Measurements from ENCODE around the gene RASEF.

Gene RASEF

DNA sequence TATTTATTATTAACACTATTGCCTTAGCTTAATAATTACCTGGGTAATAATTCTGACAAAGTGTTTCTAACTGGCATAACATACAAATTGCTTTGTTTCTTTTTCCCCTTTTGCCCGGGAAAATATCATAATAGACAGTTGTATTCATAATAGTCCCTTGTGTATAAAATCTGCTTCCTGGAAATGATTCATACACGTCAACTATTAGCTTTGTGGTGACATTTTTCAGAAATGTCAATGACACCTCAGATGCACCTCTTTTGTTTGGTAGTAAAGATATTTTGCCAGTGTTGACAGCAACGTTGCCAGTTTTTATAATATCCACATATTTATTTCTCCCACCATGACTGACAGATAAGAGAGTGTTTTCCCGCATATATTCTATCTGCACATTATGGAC lies 73.0 kb downstream of the RASEF start:
- Histone ChIP-seq H3K4me1 (ENCODE audit: control insufficient read depth in 5 of 5, insufficient read depth in 5 of 5, low read length in 5 of 5) (peaks cover 0 to 3% (median 0%) of the 10 kb centered on the region in 5 donors), H3K27ac (ENCODE audit: low read depth, low read length) (no peak overlapping the region), H3K9ac (ENCODE audit: low read length in 5 of 5) (no peak overlapping the region), H3K27me3 (ENCODE audit: control insufficient read depth in 5 of 5, insufficient read depth in 4 of 5, low read length in 5 of 5) (no peaks in the 10 kb centered on the region), H3K36me3 (ENCODE audit: control insufficient read depth in 5 of 5, insufficient read depth in 5 of 5, low read length in 5 of 5) (no peaks in the 10 kb centered on the region), H3K9me3 (ENCODE audit: control insufficient read depth in 5 of 5, low read length in 5 of 5) (no peaks in the 10 kb centered on the region), H3K4me3 (ENCODE audit: low read depth in 1 of 5, low read length in 5 of 5) (no peak overlapping the region)

DNA sequence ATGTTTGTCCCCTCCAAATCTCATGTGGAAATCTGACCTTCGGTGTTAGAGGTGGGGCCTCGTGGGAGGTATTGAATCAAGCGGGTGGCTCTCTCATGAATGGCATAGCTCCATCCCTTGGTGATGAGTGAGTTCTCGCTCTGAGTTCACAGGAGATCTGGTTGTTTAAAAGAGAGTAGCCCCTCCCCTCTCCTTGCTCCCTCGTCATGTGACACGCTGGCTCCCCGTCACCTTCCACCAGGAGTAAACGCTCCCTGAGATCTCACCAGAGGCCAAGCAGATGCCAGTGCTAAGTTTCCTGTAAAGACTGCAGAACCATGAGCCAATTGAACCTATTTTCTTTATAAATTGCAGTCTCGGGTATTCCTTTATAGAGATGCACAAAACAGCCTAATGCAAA lies 74.5 kb downstream of the RASEF start:
- H3K4me3 ChIP-seq (ENCODE audit: low read depth in 1 of 5, low read length in 5 of 5), result no peak overlapping the region
- H3K27ac ChIP-seq (ENCODE audit: low read depth, low read length), result no peak overlapping the region
- no peak overlapping the region for H3K9ac ChIP-seq (ENCODE audit: low read length in 5 of 5)
- no peaks in the 10 kb centered on the region for H3K27me3 ChIP-seq (ENCODE audit: control insufficient read depth in 5 of 5, insufficient read depth in 4 of 5, low read length in 5 of 5)
- H3K9me3 ChIP-seq (ENCODE audit: control insufficient read depth in 5 of 5, low read length in 5 of 5), result no peaks in the 10 kb centered on the region
- peaks cover 0 to 3% (median 0%) of the 10 kb centered on the region in 5 donors for H3K4me1 ChIP-seq (ENCODE audit: control insufficient read depth in 5 of 5, insufficient read depth in 5 of 5, low read length in 5 of 5)
- H3K36me3 ChIP-seq (ENCODE audit: control insufficient read depth in 5 of 5, insufficient read depth in 5 of 5, low read length in 5 of 5), result no peaks in the 10 kb centered on the region

DNA sequence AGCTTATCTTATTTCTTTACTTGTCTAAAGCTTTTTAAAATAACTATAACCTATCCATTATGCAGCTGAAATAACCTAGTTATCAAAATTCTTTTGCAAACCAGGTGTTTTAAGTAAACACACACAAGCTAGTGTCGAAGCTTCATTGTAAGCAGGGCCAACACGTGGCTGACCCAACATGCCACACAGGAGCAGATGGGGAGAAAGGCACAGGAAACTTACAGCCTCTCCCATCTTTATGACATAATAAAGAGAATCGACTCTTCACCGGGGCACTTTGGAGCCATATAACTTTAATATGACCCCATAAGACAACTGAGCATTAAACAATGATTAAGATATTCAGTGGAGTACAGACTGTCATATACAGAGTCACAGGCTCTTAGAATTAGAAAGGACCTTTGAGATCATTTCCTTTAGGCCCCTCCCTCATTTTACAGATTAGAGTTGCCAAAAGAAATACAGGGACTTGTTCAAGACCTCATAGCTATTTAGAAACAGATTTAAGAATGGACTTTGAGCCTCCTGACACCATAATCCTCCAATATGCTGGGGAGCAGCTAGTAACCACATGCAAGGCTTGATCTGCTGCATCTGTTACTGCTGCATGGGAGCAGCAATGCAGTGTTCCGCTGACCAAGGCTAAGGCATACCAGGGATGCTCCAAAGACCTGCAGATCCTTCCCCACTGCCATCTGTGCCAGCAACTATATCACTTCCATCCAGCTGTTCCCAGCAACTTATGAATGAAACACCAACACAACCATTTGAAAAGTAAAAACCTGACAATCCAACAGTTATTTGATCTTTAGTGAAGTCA lies 75.4 kb downstream of the RASEF start:
- no peaks in the 10 kb centered on the region for H3K27me3 ChIP-seq (ENCODE audit: control insufficient read depth in 5 of 5, insufficient read depth in 4 of 5, low read length in 5 of 5)
- no peak overlapping the region for H3K9ac ChIP-seq (ENCODE audit: low read length in 5 of 5)
- peaks cover 0 to 3% (median 0%) of the 10 kb centered on the region in 5 donors for H3K4me1 ChIP-seq (ENCODE audit: control insufficient read depth in 5 of 5, insufficient read depth in 5 of 5, low read length in 5 of 5)
- no peak overlapping the region for H3K27ac ChIP-seq (ENCODE audit: low read depth, low read length)
- H3K9me3 ChIP-seq (ENCODE audit: control insufficient read depth in 5 of 5, low read length in 5 of 5), result no peaks in the 10 kb centered on the region
- no peaks in the 10 kb centered on the region for H3K36me3 ChIP-seq (ENCODE audit: control insufficient read depth in 5 of 5, insufficient read depth in 5 of 5, low read length in 5 of 5)
- H3K4me3 ChIP-seq (ENCODE audit: low read depth in 1 of 5, low read length in 5 of 5), result no peak overlapping the region

DNA sequence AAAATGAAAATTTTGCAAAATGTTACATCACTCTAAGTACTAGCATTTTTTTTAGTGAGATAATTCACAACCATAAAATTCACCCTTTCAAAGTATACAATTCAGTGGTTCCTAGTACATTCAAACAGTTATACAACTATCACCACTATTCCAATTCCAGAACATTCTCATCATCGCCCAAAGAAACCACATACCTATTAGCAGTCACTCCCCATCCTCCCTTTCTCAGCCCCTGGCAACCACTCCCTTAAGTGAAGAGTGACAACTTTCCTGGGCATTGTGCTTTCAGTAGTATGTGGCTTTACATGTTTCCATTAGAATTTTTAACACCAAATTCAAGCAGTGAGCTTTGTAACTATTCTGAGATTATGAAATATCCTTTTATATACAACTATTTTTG lies 81.4 kb downstream of the RASEF start:
- Histone ChIP-seq H3K36me3 (ENCODE audit: control insufficient read depth in 5 of 5, insufficient read depth in 5 of 5, low read length in 5 of 5) (no peaks in the 10 kb centered on the region), H3K27ac (ENCODE audit: low read depth, low read length) (no peak overlapping the region), H3K27me3 (ENCODE audit: control insufficient read depth in 5 of 5, insufficient read depth in 4 of 5, low read length in 5 of 5) (no peaks in the 10 kb centered on the region), H3K9me3 (ENCODE audit: control insufficient read depth in 5 of 5, low read length in 5 of 5) (no peaks in the 10 kb centered on the region), H3K9ac (ENCODE audit: low read length in 5 of 5) (no peak overlapping the region), H3K4me1 (ENCODE audit: control insufficient read depth in 5 of 5, insufficient read depth in 5 of 5, low read length in 5 of 5) (no peaks in the 10 kb centered on the region), H3K4me3 (ENCODE audit: low read depth in 1 of 5, low read length in 5 of 5) (no peak overlapping the region)

DNA sequence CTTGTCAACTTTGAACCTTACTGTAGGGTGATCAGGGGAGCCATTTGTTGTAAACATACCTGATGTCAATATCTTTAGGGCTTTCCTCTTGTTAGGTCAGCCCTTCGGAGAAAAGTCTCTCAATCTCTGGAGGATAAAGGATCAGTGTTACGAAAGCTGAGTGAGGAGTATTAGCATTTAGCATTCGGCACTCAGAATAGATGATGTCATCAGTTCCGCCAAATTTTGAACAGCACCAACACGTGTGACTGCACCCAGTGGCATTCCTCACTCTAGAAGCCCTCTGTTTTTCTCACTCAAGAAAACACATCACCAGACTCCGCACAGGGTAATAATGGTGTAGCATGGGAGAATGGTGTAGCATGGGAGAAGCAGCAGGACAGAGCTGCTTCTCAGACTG lies 87.8 kb downstream of the RASEF start:
- H3K9me3 ChIP-seq (ENCODE audit: control insufficient read depth in 5 of 5, low read length in 5 of 5), result peaks cover 0 to 3% (median 3%) of the 10 kb centered on the region in 5 donors
- H3K36me3 ChIP-seq (ENCODE audit: control insufficient read depth in 5 of 5, insufficient read depth in 5 of 5, low read length in 5 of 5), result no peaks in the 10 kb centered on the region
- no peak overlapping the region for H3K27ac ChIP-seq (ENCODE audit: low read depth, low read length)
- no peaks in the 10 kb centered on the region for H3K27me3 ChIP-seq (ENCODE audit: control insufficient read depth in 5 of 5, insufficient read depth in 4 of 5, low read length in 5 of 5)
- H3K4me1 ChIP-seq (ENCODE audit: control insufficient read depth in 5 of 5, insufficient read depth in 5 of 5, low read length in 5 of 5), result no peaks in the 10 kb centered on the region
- H3K9ac ChIP-seq (ENCODE audit: low read length in 5 of 5), result no peak overlapping the region
- no peak overlapping the region for H3K4me3 ChIP-seq (ENCODE audit: low read depth in 1 of 5, low read length in 5 of 5)

DNA sequence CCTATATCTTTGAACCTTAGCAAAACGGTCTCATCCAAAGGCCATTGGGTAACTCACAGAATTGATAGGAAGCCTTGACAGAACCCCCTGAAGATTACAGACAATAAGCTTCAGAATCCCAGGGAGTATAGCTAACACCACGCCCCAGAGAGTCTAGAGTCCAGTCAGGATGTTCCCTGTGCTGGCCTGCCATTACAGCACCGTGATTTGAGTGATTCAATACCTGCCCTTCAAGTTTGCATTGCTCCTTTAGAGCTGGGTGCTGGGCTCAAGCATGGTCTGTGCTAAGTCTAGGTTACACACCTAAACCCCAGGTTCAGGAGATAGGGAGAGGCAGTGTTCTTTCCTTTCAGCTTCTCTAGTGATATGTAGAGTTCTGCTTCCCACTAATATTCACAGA lies 90.5 kb downstream of the RASEF start:
- Histone ChIP-seq H3K9ac (ENCODE audit: low read length in 5 of 5) (no peak overlapping the region), H3K4me1 (ENCODE audit: control insufficient read depth in 5 of 5, insufficient read depth in 5 of 5, low read length in 5 of 5) (no peaks in the 10 kb centered on the region), H3K4me3 (ENCODE audit: low read depth in 1 of 5, low read length in 5 of 5) (no peak overlapping the region), H3K27me3 (ENCODE audit: control insufficient read depth in 5 of 5, insufficient read depth in 4 of 5, low read length in 5 of 5) (no peaks in the 10 kb centered on the region), H3K36me3 (ENCODE audit: control insufficient read depth in 5 of 5, insufficient read depth in 5 of 5, low read length in 5 of 5) (no peaks in the 10 kb centered on the region), H3K9me3 (ENCODE audit: control insufficient read depth in 5 of 5, low read length in 5 of 5) (peaks cover 0 to 3% (median 3%) of the 10 kb centered on the region in 5 donors), H3K27ac (ENCODE audit: low read depth, low read length) (no peak overlapping the region)

DNA sequence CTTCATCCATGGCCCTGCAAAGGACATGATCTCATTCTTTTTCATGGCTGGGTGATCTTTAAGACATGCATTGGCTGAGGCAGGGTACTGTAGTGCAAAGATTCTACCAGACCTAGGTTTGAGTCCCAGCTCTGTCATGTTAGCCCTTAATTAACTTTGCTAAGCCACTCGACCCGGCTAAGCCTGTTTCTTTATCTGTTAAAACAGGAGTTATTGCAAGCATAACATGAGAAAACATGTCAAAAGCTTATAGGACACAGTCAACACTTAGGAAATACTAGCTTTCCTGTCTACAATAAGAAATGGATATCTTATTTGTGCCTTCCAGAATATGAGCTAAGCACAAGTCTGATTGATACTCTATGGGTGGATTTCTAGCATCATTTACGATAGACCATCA lies 92.6 kb downstream of the RASEF start:
- no peaks in the 10 kb centered on the region for H3K4me1 ChIP-seq (ENCODE audit: control insufficient read depth in 5 of 5, insufficient read depth in 5 of 5, low read length in 5 of 5)
- H3K4me3 ChIP-seq (ENCODE audit: low read depth in 1 of 5, low read length in 5 of 5), result no peak overlapping the region
- no peaks in the 10 kb centered on the region for H3K27me3 ChIP-seq (ENCODE audit: control insufficient read depth in 5 of 5, insufficient read depth in 4 of 5, low read length in 5 of 5)
- H3K9me3 ChIP-seq (ENCODE audit: control insufficient read depth in 5 of 5, low read length in 5 of 5), result peaks cover 0 to 3% (median 3%) of the 10 kb centered on the region in 5 donors
- no peak overlapping the region for H3K27ac ChIP-seq (ENCODE audit: low read depth, low read length)
- no peak overlapping the region for H3K9ac ChIP-seq (ENCODE audit: low read length in 5 of 5)
- no peaks in the 10 kb centered on the region for H3K36me3 ChIP-seq (ENCODE audit: control insufficient read depth in 5 of 5, insufficient read depth in 5 of 5, low read length in 5 of 5)

DNA sequence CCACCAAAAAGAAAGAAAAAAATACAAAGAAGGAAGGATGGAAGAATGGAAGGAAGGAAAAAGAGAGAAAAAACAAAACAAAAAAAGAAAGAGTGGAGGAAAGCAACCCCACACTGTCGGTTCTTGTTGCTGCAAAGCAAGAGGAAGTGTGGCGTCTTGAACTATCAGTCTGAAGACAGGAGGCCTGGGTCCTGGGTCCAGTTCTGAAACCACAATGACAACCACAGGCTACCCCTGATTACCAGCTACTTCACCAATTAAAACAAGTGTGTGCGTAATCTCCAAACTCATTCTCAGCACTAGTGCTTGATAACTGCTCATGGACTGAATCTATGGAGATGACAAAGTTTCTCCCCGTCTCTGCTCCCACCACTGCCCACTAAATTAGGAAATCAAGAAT lies 93.7 kb downstream of the RASEF start:
- peaks cover 0 to 3% (median 3%) of the 10 kb centered on the region in 5 donors for H3K9me3 ChIP-seq (ENCODE audit: control insufficient read depth in 5 of 5, low read length in 5 of 5)
- H3K9ac ChIP-seq (ENCODE audit: low read length in 5 of 5), result no peak overlapping the region
- H3K36me3 ChIP-seq (ENCODE audit: control insufficient read depth in 5 of 5, insufficient read depth in 5 of 5, low read length in 5 of 5), result no peaks in the 10 kb centered on the region
- no peak overlapping the region for H3K27ac ChIP-seq (ENCODE audit: low read depth, low read length)
- H3K4me3 ChIP-seq (ENCODE audit: low read depth in 1 of 5, low read length in 5 of 5), result no peak overlapping the region
- H3K4me1 ChIP-seq (ENCODE audit: control insufficient read depth in 5 of 5, insufficient read depth in 5 of 5, low read length in 5 of 5), result no peaks in the 10 kb centered on the region
- no peaks in the 10 kb centered on the region for H3K27me3 ChIP-seq (ENCODE audit: control insufficient read depth in 5 of 5, insufficient read depth in 4 of 5, low read length in 5 of 5)

DNA sequence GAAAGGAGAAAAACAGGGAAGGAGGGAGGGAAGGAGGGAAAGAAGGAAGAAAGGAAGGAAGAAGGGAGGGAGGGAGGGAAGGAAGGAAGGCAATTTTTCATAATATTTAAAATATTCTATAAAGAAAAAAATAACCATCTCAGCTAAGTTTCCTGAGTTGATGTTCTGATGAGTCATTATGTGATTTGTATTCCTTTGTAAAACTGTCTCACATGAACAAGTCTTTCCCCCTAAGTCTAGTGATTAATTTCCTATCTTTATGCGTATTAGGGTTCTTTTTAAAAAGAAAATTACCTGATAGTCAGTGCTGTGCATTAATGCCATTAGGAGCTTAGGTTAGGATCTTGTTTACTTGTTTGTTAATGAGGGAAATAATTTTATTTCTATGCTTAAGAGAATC lies 94.1 kb downstream of the RASEF start:
- Histone ChIP-seq H3K27ac (ENCODE audit: low read depth, low read length) (no peak overlapping the region), H3K4me3 (ENCODE audit: low read depth in 1 of 5, low read length in 5 of 5) (no peak overlapping the region), H3K9ac (ENCODE audit: low read length in 5 of 5) (no peak overlapping the region), H3K9me3 (ENCODE audit: control insufficient read depth in 5 of 5, low read length in 5 of 5) (peaks cover 0 to 3% (median 3%) of the 10 kb centered on the region in 5 donors), H3K27me3 (ENCODE audit: control insufficient read depth in 5 of 5, insufficient read depth in 4 of 5, low read length in 5 of 5) (no peaks in the 10 kb centered on the region), H3K4me1 (ENCODE audit: control insufficient read depth in 5 of 5, insufficient read depth in 5 of 5, low read length in 5 of 5) (no peaks in the 10 kb centered on the region), H3K36me3 (ENCODE audit: control insufficient read depth in 5 of 5, insufficient read depth in 5 of 5, low read length in 5 of 5) (no peaks in the 10 kb centered on the region)

DNA sequence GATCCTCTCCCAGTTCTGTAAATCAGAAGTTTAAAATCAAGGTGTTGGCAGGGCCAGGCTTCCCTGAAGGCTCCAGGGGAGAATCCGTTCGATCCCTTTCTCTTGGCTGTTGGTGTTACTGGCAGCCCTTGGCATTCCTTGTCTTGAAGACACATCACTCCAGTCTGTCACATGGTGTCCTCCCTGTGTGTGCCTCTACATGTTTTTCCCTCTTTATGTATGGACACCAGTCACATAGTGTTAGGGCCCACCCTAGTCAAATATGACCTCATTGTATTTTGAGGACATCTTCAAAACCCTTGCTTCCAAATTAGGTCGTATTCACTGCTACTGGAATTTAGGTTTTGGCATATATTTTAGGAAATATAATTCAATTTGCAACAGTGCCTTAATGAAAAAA lies 94.6 kb downstream of the RASEF start:
- H3K27me3 ChIP-seq (ENCODE audit: control insufficient read depth in 5 of 5, insufficient read depth in 4 of 5, low read length in 5 of 5), result no peaks in the 10 kb centered on the region
- no peaks in the 10 kb centered on the region for H3K4me1 ChIP-seq (ENCODE audit: control insufficient read depth in 5 of 5, insufficient read depth in 5 of 5, low read length in 5 of 5)
- H3K36me3 ChIP-seq (ENCODE audit: control insufficient read depth in 5 of 5, insufficient read depth in 5 of 5, low read length in 5 of 5), result no peaks in the 10 kb centered on the region
- H3K4me3 ChIP-seq (ENCODE audit: low read depth in 1 of 5, low read length in 5 of 5), result no peak overlapping the region
- peaks cover 0 to 3% (median 3%) of the 10 kb centered on the region in 5 donors for H3K9me3 ChIP-seq (ENCODE audit: control insufficient read depth in 5 of 5, low read length in 5 of 5)
- H3K9ac ChIP-seq (ENCODE audit: low read length in 5 of 5), result no peak overlapping the region
- no peak overlapping the region for H3K27ac ChIP-seq (ENCODE audit: low read depth, low read length)

Measured in subcutaneous abdominal adipose tissue (tissue), 5 donors.